Vagina (tissue), 2 donors: ENCODE measurements around the gene COL18A1.

Source experiments
- POLR2A ChIP-seq, 2 donors: fragments of 450-650 bp; IDR thresholded peaks; one replicate each; pipeline ENCODE4 v1.6.1; 2017; ENCODE audit warnings: antibody characterized with exemption in 2 of 2, mild to moderate bottlenecking in 2 of 2, moderate library complexity in 2 of 2
- POLR2AphosphoS5 ChIP-seq, 2 donors: sonication (generic); formaldehyde crosslinking; IDR thresholded peaks; one replicate each; pipeline ENCODE4 v1.9.0; 2017; ENCODE audit warnings: antibody characterized with exemption in 2 of 2, mild to moderate bottlenecking in 2 of 2, low read depth in 1 of 2; ENCODE audit not compliant: insufficient read depth in 1 of 2
- TF ChIP-seq, protein P1 (sequence below), 3 experiments: fragments of 450-650 bp in 2 of 3; fragments of 200-600 bp in 1 of 3; sonication (generic) in 1 of 3; IDR thresholded peaks; one replicate each; pipeline ENCODE4 v1.5.1; 2017 to 2019; ENCODE audit warnings: antibody characterized with exemption in 3 of 3, mild to moderate bottlenecking in 2 of 3, moderate library complexity in 2 of 3

DNA sequence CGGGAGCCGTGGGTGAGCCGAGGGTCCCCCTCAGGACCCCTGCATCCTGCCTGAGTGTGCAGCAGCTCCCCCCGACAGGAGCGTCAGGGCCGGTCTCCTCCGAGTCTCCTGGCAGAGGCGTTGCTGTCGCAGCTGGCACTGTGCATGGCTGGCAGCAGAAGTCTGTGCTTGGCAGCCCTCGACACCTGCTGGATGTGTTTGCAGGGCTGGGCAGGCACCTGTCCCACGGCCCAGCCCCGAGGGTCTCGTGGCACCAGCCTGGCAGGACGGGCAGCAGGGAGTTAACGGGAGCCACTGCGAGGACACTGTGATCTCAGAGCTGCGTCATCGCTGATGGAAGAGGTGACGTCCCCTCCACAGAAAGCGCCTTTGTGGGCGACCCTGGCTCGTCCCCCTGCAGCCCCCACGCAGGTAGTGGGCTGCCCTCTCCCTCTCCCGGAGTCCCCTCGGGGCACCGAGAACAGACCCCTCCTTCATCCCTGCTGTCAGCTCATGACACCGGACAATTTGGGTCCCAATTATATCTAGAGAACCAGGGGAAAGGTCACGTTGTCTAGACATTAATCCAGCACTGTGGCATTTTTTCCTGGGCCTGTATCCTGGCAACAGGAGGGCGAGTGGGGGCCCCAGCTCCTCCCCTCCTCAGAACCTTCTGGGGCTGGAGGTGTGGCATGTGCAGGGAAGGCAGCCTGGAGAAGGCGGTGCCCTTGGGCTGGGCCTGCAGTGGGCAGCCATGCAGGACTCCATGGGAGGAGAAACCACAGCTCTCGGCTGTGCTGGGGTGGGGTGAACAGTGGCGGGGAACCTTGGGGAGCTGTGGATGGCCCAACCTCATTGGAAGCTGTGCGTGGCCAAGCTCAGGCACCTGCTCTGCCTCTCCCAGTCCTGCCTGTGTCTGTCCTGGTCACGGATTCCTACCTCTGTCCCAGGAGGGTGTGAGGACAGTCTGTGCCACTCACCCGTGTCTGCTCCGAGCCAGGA, 15.4 kb downstream of the COL18A1 start:
- TF ChIP-seq POLR2A (IDR thresholded peaks at IDR 0.05) (no peak), POLR2AphosphoS5 (IDR thresholded peaks at IDR 0.05; ENCODE audit: insufficient read depth in 1 of 2, low read depth in 1 of 2) (peak in 1 of 2 donors; percentile 42)
- TF ChIP-seq, protein P1, sequence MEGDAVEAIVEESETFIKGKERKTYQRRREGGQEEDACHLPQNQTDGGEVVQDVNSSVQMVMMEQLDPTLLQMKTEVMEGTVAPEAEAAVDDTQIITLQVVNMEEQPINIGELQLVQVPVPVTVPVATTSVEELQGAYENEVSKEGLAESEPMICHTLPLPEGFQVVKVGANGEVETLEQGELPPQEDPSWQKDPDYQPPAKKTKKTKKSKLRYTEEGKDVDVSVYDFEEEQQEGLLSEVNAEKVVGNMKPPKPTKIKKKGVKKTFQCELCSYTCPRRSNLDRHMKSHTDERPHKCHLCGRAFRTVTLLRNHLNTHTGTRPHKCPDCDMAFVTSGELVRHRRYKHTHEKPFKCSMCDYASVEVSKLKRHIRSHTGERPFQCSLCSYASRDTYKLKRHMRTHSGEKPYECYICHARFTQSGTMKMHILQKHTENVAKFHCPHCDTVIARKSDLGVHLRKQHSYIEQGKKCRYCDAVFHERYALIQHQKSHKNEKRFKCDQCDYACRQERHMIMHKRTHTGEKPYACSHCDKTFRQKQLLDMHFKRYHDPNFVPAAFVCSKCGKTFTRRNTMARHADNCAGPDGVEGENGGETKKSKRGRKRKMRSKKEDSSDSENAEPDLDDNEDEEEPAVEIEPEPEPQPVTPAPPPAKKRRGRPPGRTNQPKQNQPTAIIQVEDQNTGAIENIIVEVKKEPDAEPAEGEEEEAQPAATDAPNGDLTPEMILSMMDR (IDR thresholded peaks at IDR 0.05) = no peak
